Suprapubic skin (tissue), 3 donors: ENCODE measurements around the gene CDC37L1.

ENCODE experiments used
- CTCF ChIP-seq, 2 donors: fragments of 200-600 bp in 1 of 2; fragments of 450-650 bp in 1 of 2; sonication (generic) in 1 of 2; IDR thresholded peaks; one replicate each; pipeline ENCODE4 v1.5.1; 2016 to 2019; ENCODE audit warnings: antibody characterized with exemption in 2 of 2, mild to moderate bottlenecking in 1 of 2, moderate library complexity in 1 of 2
- POLR2A ChIP-seq, 2 donors: fragments of 450-650 bp; IDR thresholded peaks; one replicate each; pipeline ENCODE4 v1.6.1; 2017; ENCODE audit warnings: antibody characterized with exemption in 2 of 2, mild to moderate bottlenecking in 2 of 2, moderate library complexity in 2 of 2

DNA sequence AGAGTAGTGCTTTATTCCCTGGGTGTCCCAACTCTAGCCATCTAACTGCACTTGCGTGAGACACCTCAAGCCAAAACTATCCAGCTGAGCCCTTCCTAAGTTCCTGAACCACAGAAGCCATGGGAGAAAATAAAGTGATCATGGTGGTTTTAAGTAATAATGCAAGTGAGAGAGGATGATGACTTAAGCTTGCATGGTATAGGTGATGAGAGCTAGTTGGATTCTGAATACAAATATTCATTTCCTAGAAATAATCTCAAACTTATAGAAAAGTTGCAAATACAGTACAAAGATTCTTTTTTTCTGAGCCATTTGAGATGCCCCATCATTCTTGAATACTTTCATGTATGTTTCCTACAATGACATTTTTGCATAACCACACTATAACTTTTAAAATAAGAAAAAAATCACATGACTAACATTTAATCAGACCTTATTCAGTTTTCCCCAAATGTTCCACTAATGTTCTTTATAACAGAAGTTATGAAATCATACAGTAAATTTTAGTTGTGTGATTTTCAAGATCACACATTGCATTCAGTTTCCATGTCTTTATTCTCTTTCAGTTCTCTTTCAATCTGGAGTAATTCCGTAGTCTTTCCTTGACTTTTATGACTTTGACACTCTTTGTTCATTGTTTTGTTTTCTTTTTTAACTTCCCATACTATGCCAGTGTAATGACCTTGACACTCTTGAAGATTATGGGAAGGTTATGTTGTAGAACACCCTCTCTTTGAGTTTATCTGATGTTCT is 67.1 kb downstream of the CDC37L1 start:
- TF ChIP-seq POLR2A (IDR thresholded peaks at IDR 0.05) (no peak), CTCF (IDR thresholded peaks at IDR 0.05) (no peak)
